Stimulated activated CD4-positive, alpha-beta T cell treated with anti-CD3 and anti-CD28 coated beads, Interleukin-2, amount 100 ng/mL, for 48 hours (primary cell): Measurements from ENCODE around the gene NLGN1.

ENCODE experiments used
- DNase-seq, 2 donors: peaks; one replicate each; pipeline ENCODE4 v3.0.0-alpha.2; 2020

The NLGN1 gene

DNA sequence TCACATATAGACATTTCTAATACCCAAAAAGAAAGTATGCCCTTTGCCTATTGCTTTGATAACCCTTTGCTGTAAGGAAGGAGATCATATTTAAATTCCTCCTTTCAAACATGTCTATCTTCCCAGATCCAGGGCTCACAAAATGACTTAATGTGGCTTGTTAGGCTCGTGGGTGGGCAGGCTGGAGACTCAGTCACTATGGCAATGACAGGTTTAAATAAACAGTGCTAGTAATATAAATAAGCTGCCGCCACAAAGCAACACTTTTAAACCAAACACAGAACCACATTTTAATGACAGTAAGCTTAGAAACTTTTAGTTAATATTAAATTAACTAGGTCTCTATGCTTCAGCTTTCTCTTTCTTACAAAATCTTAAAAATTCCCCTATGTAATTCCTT lies 845.6 kb downstream of the NLGN1 start:
- no peak for DNase-seq

GRCh38 chr3:174247687-174248152 lies 850.2 kb downstream of the NLGN1 start:
- no peak for DNase-seq

DNA sequence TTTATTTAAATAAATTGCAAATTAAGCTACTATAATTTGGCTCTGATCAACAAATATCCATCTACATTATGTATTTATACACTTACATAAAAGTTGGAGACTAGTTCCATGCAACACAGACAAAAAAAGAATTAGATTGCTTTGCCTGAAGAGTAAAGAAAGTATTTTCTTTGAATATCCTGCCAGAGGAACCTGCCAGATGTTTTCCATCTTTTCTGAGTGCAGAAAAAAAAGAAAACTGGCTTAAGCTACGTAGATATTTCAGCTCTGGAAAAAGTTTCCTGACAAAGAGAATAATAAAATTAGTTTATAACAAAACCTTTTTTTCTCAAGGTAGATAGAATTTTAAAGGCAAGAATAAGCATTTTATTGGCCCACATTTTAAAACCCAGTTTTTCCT lies 854.1 kb downstream of the NLGN1 start:
- no peak for DNase-seq

- DNase-seq, result no peak
These were observed 855.8 kb downstream of the NLGN1 start for GRCh38 chr3:174253196-174253823.

DNA sequence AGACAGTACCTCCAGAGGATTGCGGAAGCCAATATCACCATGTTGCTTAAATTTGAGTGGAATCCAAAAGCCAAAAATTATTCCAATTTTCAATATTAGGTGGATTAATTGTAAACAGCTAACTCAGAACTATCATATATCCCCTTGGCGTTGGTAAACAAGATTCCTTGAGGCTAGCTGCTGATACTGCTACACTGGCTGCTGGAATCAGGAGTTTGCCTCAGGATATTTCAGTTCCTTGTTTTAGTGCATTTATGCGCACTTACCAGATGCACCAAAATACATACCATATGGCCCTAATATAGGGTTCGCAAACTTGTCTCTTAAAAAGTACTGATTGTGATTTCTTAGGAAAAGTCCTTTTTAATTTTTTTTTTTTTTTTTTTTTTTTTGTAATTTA lies 856.4 kb downstream of the NLGN1 start:
- DNase-seq, result no peak

GRCh38 chr3:174255454-174255853 lies 857.9 kb downstream of the NLGN1 start:
- no peak for DNase-seq

DNA sequence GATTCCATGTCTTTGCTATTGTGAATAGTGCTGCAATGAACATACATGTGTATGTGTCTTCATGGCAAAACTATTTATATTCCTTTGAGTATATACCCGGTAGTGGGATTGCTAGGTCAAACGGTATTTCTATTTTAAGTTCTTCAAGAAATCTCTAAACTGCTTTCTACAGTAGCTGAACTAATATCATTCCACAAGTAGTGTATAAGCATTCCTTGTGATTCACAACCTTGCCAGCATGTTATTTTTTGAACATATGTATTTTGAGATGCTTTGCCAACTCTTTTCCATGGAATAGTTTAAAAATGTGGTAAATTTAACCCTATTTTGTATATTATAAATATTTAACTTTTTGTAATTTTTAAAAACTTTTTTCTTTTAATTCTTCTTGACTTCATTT lies 868.9 kb downstream of the NLGN1 start:
- no peak for DNase-seq

- no peak for DNase-seq
These were observed 870.5 kb downstream of the NLGN1 start for GRCh38 chr3:174268061-174268460.

GRCh38 chr3:174268586-174268985 lies 871.0 kb downstream of the NLGN1 start:
- no peak for DNase-seq

- no peak for DNase-seq
These were observed 873.3 kb downstream of the NLGN1 start for GRCh38 chr3:174270841-174271240.

GRCh38 chr3:174275336-174275735 lies 877.8 kb downstream of the NLGN1 start:
- no peak for DNase-seq

DNA sequence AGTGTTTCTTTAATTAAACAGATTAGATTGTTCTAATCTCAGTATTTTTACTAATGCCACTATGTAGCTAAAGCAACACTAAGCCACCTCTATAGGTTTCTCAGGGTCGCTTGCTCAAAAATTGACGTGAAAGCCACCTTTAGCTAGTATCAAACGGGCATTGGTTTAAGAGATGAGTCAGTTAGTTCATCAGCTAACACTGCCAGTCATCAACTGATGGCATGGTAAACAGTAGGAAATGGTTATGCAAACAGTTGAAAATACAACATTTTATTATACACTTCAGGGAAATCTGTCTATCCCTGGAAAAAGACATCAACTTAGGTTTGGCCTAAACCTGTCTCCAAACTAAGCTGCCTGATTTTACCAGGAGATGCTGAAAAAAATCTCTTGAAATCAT lies 879.3 kb downstream of the NLGN1 start:
- no peak for DNase-seq

- DNase-seq, result no peak
These were observed 880.5 kb downstream of the NLGN1 start for GRCh38 chr3:174278094-174278493.

- DNase-seq, result no peak
These were observed 882.6 kb downstream of the NLGN1 start for GRCh38 chr3:174280186-174280585.

DNA sequence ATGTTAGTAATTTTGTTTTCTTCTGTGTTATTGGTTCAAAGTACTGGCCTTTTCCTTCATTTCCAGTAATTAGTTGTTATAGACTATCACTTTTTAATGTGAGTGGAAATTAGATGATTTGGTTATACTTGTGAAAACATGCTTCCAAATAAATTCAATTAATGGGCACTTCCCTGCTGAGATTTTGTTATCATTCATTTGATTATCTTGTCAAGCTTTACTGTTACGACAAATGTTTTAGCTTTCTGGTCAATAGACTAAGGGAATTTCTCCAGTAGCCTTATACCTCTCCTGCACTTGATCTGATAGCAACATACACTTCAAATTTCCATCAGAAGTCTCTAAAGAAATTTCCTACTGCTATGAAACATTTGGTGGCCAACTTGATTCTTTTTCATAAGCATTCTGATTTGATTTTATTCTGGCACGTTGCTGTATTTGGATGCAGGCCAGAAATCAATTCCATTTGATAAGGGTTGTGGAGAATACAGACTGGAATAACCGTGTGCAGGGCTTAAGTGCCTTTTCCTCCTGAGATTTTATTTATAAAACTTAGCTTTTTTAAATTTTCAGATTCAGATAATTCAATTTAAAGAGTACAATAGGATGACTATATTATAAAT lies 887.8 kb downstream of the NLGN1 start:
- DNase-seq, result no peak

GRCh38 chr3:174287705-174288104 lies 890.2 kb downstream of the NLGN1 start:
- no peak for DNase-seq

GRCh38 chr3:174294616-174295015 lies 897.1 kb downstream of the NLGN1 start:
- DNase-seq, result no peak

- no peak for DNase-seq
These were observed 898.0 kb downstream of the NLGN1 start for GRCh38 chr3:174295306-174296092.

DNA sequence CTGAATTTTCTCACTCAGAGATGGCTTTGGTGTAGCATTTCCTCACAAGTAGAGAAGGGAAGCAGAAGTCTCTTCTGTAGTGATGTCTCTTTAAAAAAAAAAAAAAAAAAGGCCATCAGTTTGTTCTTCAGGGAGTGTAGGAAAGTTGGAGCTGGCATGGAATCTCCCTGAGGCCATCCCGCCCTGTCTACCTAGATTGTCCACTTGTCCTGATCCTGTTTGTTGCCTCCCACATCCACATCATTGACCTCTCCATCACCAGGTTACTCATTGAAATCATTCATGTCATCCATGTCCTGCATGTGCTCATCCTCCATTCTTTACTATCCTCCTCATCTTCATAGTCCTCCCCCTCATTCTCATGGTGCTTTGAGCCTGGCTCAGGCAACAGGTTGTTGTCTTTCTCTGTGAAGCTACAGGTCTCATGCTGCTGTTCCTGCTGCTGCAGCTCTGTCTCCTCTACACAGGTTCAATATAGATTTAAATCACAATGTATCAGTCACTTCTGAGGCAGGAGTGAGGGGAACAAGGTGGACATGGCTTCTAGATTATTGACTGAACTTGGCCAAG lies 905.3 kb downstream of the NLGN1 start:
- DNase-seq, result no peak

- no peak for DNase-seq
These were observed 906.5 kb downstream of the NLGN1 start for GRCh38 chr3:174303907-174304560.

- no peak for DNase-seq
These were observed 911.2 kb downstream of the NLGN1 start for GRCh38 chr3:174308736-174309135.

- DNase-seq, result no peak
These were observed 913.0 kb downstream of the NLGN1 start for GRCh38 chr3:174310475-174310983.

- no peak for DNase-seq
These were observed 917.7 kb downstream of the NLGN1 start for GRCh38 chr3:174315225-174315624.
